ENCODE measurements around the gene C2orf68.

C2orf68 gene

GRCh38 chr2:85575739-85576138, 36.1 kb downstream of the C2orf68 start:
- H3K27ac ChIP-seq (ENCODE audit: extremely low read depth, low read depth, low read length) = peak overlapping the region; percentile 9; the same call in 1 of the 2 replicates
- H3K36me3 ChIP-seq (ENCODE audit: control insufficient read depth in 2 of 2, insufficient read depth in 1 of 2, low read length in 2 of 2) = no peaks in the 10 kb centered on the region; a peak in 1 of 3 replicates
- ChIA-PET POLR2A (interaction anchor here (0.6 to 0.7 kb wide), 2 partner anchors 218 to 377 kb away, joined by 3 read pairs; no protein-coding TSS in a partner anchor), CTCF (no interaction called here)
- H3K9me3 ChIP-seq (ENCODE audit: control insufficient read depth, insufficient read depth, low read depth, low read length) = no peaks in the 10 kb centered on the region
- TF ChIP-seq ZNF521 (tag by site-specific recombination; IDR thresholded peaks at IDR 0.05) (no peak), SCRT2 (tag by site-specific recombination; IDR thresholded peaks at IDR 0.05) (no peak), ZNF677 (tag by site-specific recombination; IDR thresholded peaks at IDR 0.05) (no peak), SP2 (tag by site-specific recombination; IDR thresholded peaks at IDR 0.05) (no peak), ZNF707 (tag by site-specific recombination; IDR thresholded peaks at IDR 0.05) (no peak), ZBTB11 (tag by site-specific recombination; conservative IDR thresholded peaks at IDR 0.05; ENCODE audit: low read depth) (no peak), SALL2 (tag by site-specific recombination; IDR thresholded peaks at IDR 0.05; ENCODE audit: borderline replicate concordance) (no peak), ZNF629 (tag by site-specific recombination; IDR thresholded peaks at IDR 0.05) (no peak), ZNF223 (tag by site-specific recombination; IDR thresholded peaks at IDR 0.05) (no peak), ZNF214 (tag by site-specific recombination; IDR thresholded peaks at IDR 0.05; ENCODE audit: borderline replicate concordance) (no peak), ZFP37 (tag by site-specific recombination; IDR thresholded peaks at IDR 0.05) (no peak), KLF10 (tag by site-specific recombination; IDR thresholded peaks at IDR 0.05) (no peak), IKZF3 (tag by site-specific recombination; IDR thresholded peaks at IDR 0.05) (no peak), ZNF514 (tag by site-specific recombination; IDR thresholded peaks at IDR 0.05) (no peak), REST (tag by site-specific recombination; IDR thresholded peaks at IDR 0.05) (no peak)
- TF ChIP-seq, protein P1, sequence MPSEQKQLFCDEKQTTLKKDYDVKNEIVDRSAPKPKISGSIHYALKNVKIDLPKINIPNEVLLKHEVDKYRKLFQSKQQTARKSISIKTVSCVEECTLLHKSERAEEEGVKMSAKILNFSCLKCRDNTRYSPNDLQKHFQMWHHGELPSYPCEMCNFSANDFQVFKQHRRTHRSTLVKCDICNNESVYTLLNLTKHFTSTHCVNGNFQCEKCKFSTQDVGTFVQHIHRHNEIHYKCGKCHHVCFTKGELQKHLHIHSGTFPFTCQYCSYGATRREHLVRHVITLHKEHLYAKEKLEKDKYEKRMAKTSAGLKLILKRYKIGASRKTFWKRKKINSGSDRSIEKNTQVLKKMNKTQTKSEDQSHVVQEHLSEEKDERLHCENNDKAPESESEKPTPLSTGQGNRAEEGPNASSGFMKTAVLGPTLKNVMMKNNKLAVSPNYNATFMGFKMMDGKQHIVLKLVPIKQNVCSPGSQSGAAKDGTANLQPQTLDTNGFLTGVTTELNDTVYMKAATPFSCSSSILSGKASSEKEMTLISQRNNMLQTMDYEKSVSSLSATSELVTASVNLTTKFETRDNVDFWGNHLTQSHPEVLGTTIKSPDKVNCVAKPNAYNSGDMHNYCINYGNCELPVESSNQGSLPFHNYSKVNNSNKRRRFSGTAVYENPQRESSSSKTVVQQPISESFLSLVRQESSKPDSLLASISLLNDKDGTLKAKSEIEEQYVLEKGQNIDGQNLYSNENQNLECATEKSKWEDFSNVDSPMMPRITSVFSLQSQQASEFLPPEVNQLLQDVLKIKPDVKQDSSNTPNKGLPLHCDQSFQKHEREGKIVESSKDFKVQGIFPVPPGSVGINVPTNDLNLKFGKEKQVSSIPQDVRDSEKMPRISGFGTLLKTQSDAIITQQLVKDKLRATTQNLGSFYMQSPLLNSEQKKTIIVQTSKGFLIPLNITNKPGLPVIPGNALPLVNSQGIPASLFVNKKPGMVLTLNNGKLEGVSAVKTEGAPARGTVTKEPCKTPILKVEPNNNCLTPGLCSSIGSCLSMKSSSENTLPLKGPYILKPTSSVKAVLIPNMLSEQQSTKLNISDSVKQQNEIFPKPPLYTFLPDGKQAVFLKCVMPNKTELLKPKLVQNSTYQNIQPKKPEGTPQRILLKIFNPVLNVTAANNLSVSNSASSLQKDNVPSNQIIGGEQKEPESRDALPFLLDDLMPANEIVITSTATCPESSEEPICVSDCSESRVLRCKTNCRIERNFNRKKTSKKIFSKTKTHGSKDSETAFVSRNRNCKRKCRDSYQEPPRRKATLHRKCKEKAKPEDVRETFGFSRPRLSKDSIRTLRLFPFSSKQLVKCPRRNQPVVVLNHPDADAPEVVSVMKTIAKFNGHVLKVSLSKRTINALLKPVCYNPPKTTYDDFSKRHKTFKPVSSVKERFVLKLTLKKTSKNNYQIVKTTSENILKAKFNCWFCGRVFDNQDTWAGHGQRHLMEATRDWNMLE (tag by site-specific recombination; conservative IDR thresholded peaks at IDR 0.05; ENCODE audit: low read depth) = no peak
- TF ChIP-seq, protein P2, sequence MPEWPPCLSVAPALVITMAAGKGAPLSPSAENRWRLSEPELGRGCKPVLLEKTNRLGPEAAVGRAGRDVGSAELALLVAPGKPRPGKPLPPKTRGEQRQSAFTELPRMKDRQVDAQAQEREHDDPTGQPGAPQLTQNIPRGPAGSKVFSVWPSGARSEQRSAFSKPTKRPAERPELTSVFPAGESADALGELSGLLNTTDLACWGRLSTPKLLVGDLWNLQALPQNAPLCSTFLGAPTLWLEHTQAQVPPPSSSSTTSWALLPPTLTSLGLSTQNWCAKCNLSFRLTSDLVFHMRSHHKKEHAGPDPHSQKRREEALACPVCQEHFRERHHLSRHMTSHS (tag by site-specific recombination; IDR thresholded peaks at IDR 0.05) = no peak
- H3K4me1 ChIP-seq (ENCODE audit: control insufficient read depth, insufficient read depth, low read length) = peaks cover 14% of the 10 kb centered on the region
- H3K4me3 ChIP-seq (ENCODE audit: low read depth, low read length) = no peak overlapping the region

All from HEK293 (cell line).